Measurements from ENCODE around the gene PRIMA1.

DNA sequence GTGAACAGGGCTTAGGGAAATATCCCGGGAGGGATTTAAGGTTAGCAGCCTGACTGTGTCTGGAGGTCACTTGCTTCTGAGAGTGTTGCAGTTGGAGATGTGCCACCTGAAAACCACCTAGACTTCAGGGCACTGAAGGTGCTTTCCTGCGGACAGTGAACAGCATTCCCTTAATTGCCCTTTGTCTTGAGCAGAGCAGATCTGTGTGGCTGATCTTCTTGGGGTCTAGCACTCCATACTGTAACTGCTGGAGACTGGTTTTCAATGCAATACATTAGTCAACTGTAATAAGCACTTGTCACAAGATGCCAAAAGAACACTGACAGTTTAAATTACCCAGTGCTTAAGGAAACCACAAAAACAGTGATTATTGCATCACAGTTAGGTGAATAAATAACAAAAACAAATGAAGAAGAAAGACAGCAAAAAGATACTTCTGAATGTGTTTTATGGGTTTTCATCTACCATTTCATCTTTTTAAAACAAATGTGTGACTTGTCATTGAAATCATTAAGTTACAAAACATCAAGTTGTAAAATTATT lies 111.8 kb downstream of the PRIMA1 start:
- TF ChIP-seq, protein P1, sequence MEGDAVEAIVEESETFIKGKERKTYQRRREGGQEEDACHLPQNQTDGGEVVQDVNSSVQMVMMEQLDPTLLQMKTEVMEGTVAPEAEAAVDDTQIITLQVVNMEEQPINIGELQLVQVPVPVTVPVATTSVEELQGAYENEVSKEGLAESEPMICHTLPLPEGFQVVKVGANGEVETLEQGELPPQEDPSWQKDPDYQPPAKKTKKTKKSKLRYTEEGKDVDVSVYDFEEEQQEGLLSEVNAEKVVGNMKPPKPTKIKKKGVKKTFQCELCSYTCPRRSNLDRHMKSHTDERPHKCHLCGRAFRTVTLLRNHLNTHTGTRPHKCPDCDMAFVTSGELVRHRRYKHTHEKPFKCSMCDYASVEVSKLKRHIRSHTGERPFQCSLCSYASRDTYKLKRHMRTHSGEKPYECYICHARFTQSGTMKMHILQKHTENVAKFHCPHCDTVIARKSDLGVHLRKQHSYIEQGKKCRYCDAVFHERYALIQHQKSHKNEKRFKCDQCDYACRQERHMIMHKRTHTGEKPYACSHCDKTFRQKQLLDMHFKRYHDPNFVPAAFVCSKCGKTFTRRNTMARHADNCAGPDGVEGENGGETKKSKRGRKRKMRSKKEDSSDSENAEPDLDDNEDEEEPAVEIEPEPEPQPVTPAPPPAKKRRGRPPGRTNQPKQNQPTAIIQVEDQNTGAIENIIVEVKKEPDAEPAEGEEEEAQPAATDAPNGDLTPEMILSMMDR (IDR thresholded peaks at IDR 0.05): no peak
- no peak for TF ChIP-seq POLR2A (IDR thresholded peaks at IDR 0.05)

All from esophagus squamous epithelium (tissue), 4 donors.